Measurements from ENCODE around the gene GFOD1. TPM values are rescaled to one million over a fixed set of nuclear protein-coding genes. Genes with fewer than 3 reads are reported as not detected.

GFOD1 gene
- polyA plus RNA-seq, 1 of the 3 experiments (the other 2 are of a cell fraction), result 1.6 TPM

GRCh38 chr6:13372076-13372475 lies 115.3 kb downstream of the GFOD1 start:
- Histone ChIP-seq H3F3A (replicated peaks; ENCODE audit: insufficient read depth) (no peaks in the 10 kb centered on the region), H3K79me2 (ENCODE audit: insufficient read depth) (no peaks in the 10 kb centered on the region), H3K9me3 (no peaks in the 10 kb centered on the region), H3K27me3 (ENCODE audit: insufficient read depth) (no peaks in the 10 kb centered on the region), H3K27ac (ENCODE audit: low read depth in 2 of 2, low read length in 1 of 2) (no peak overlapping the region), H3K9ac (no peak overlapping the region), H3K4me1 (ENCODE audit: control insufficient read depth in 1 of 2, insufficient read depth in 2 of 2, low read depth in 1 of 2, low read length in 1 of 2) (peaks cover 0 to 20% of the 10 kb centered on the region in 2 experiments; a peak in 1 of 4 replicates), H2AFZ (ENCODE audit: low read depth) (no peak overlapping the region), H4K20me1 (ENCODE audit: insufficient read depth) (no peaks in the 10 kb centered on the region), H3K9me2 (no peaks in the 10 kb centered on the region), H3K4me2 (no peak overlapping the region), H3K36me3 (replicated peaks in 1 of 2; ENCODE audit: control insufficient read depth in 1 of 2, insufficient read depth in 2 of 2, low read length in 1 of 2) (no peaks in the 10 kb centered on the region), H3K4me3 (ENCODE audit: low read depth in 2 of 2, low read length in 1 of 2) (no peak overlapping the region)
- CTCF ChIA-PET, result interaction anchor here (1.0 to 1.5 kb wide), 2 partner anchors 19 to 114 kb away, joined by 4 read pairs; no protein-coding TSS in a partner anchor
- POLR2A ChIA-PET, result interaction anchor here (0.7 kb wide), 1 partner anchor 43 kb away, joined by 3 read pairs; no protein-coding TSS in a partner anchor
- DNase-seq, result no peak
- WGBS (ENCODE audit: low lambda C conversion rate), result 87% methylated on average over 6 of the region's 6 CpGs
- TF ChIP-seq REST (IDR thresholded peaks at IDR 0.05; ENCODE audit: low read depth, low read length) (no peak), FOXM1 (IDR thresholded peaks at IDR 0.05; ENCODE audit: low read depth) (no peak), NFIC (IDR thresholded peaks at IDR 0.05; ENCODE audit: borderline replicate concordance) (no peak), FOXJ3 (CRISPR knock-in tag; IDR thresholded peaks at IDR 0.05) (no peak), RCOR1 (IDR thresholded peaks at IDR 0.05; ENCODE audit: low read length) (no peak), TEAD4 (IDR thresholded peaks at IDR 0.05; ENCODE audit: borderline replicate concordance, insufficient read depth) (no peak), PBX3 (IDR thresholded peaks at IDR 0.05) (no peak), EZH2phosphoT487 (IDR thresholded peaks at IDR 0.05; ENCODE audit: borderline replicate concordance, low read depth) (no peak), CTCF (IDR thresholded peaks at IDR 0.05) (no peak), CHD2 (IDR thresholded peaks at IDR 0.05; ENCODE audit: low read length, partially characterized antibody) (no peak)
